ENCODE data around the gene MMD2.

- no peak for TF ChIP-seq CTCF (IDR thresholded peaks at IDR 0.05)
- no peak for TF ChIP-seq ATF1 (CRISPR knock-in tag; IDR thresholded peaks at IDR 0.05)
- no peak for TF ChIP-seq SP1 (CRISPR knock-in tag; conservative IDR thresholded peaks at IDR 0.05)
- TF ChIP-seq GABPB1 (CRISPR knock-in tag; IDR thresholded peaks at IDR 0.05) = no peak
- no peak for TF ChIP-seq NR2C2 (CRISPR knock-in tag; IDR thresholded peaks at IDR 0.05)
- TF ChIP-seq ZSCAN18 (CRISPR knock-in tag; IDR thresholded peaks at IDR 0.05) = no peak
- TF ChIP-seq ZNF121 (CRISPR knock-in tag; IDR thresholded peaks at IDR 0.05) = no peak
- no peak for TF ChIP-seq FOXJ3 (CRISPR knock-in tag; IDR thresholded peaks at IDR 0.05; ENCODE audit: borderline replicate concordance)
- TF ChIP-seq NR1H2 (CRISPR knock-in tag; IDR thresholded peaks at IDR 0.05) = no peak
- TF ChIP-seq, protein P1, sequence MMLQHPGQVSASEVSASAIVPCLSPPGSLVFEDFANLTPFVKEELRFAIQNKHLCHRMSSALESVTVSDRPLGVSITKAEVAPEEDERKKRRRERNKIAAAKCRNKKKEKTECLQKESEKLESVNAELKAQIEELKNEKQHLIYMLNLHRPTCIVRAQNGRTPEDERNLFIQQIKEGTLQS (CRISPR knock-in tag; conservative IDR thresholded peaks at IDR 0.05) = no peak
- TF ChIP-seq JUN (CRISPR knock-in tag; IDR thresholded peaks at IDR 0.05) = no peak
Observed at GRCh38 chr7:4871056-4871680, 87.8 kb downstream of the MMD2 start.

Measured in WTC11 (cell line).